H9 (cell line): Measurements from ENCODE around the gene SBNO1. TPM values are rescaled to one million over a fixed set of nuclear protein-coding genes. Genes with fewer than 3 reads are reported as not detected.

Experiments used
- DNase-seq: peaks from one replicate; pipeline ENCODE4 v3.0.0-alpha.2; 2017
- H2AFZ ChIP-seq: one replicate; pipeline ENCODE4 v1.6.1; 2013; ENCODE audit warnings: mild to moderate bottlenecking, low read length, control low read depth, moderate library complexity
- H2AK5ac ChIP-seq: 2 replicates; pipeline ENCODE4 v1.6.1; 2013; ENCODE audit warnings: low read length, control low read depth, mixed read lengths; ENCODE audit not compliant: insufficient read length
- H2BK120ac ChIP-seq: one replicate; pipeline ENCODE4 v1.6.1; 2013; ENCODE audit warnings: low read depth, mild to moderate bottlenecking, low read length, control low read depth, inconsistent platforms; ENCODE audit not compliant: poor library complexity, severe bottlenecking
- H2BK12ac ChIP-seq: 2 replicates; pipeline ENCODE4 v1.6.1; 2013; ENCODE audit warnings: low read length, control low read depth, mixed read lengths, low read depth; ENCODE audit not compliant: insufficient read length
- H2BK15ac ChIP-seq: 2 replicates; pipeline ENCODE4 v1.6.1; 2013; ENCODE audit warnings: low read depth, low read length, control low read depth
- H2BK20ac ChIP-seq: one replicate; pipeline ENCODE4 v1.6.1; 2013; ENCODE audit warnings: low read depth, mild to moderate bottlenecking, low read length, control low read depth, inconsistent platforms; ENCODE audit not compliant: poor library complexity, severe bottlenecking
- H2BK5ac ChIP-seq: 2 replicates; pipeline ENCODE4 v1.6.1; 2013; ENCODE audit warnings: low read length, control low read depth, mixed read lengths; ENCODE audit not compliant: insufficient read length
- H3K14ac ChIP-seq: 2 replicates; pipeline ENCODE4 v1.6.1; 2013; ENCODE audit warnings: low read length, control low read depth; ENCODE audit not compliant: insufficient read depth
- H3K18ac ChIP-seq: 2 replicates; pipeline ENCODE4 v1.6.1; 2013; ENCODE audit warnings: low read depth, mild to moderate bottlenecking, mixed read lengths, low read length, control low read depth; ENCODE audit not compliant: insufficient read length
- H3K23ac ChIP-seq: 2 replicates; pipeline ENCODE4 v1.6.1; 2013; ENCODE audit warnings: low read length, control low read depth, mixed read lengths, low read depth; ENCODE audit not compliant: insufficient read length
- H3K23me2 ChIP-seq: 2 replicates; pipeline ENCODE4 v1.6.1; 2013; ENCODE audit warnings: low read depth, mild to moderate bottlenecking, mixed read lengths, low read length, control low read depth; ENCODE audit not compliant: insufficient read length, poor library complexity, severe bottlenecking
- H3K27ac ChIP-seq: 2 replicates; pipeline ENCODE4 v1.5.1; 2013; ENCODE audit warnings: low read length, control low read depth, mixed read lengths, low read depth; ENCODE audit not compliant: insufficient read length
- H3K27me3 ChIP-seq: 2 replicates; pipeline ENCODE4 v1.6.1; 2013; ENCODE audit warnings: low read length, control low read depth, inconsistent platforms; ENCODE audit not compliant: insufficient read depth
- H3K4ac ChIP-seq: 2 replicates; pipeline ENCODE4 v1.6.1; 2013; ENCODE audit warnings: low read depth, mild to moderate bottlenecking, control low read depth, inconsistent platforms, low read length, moderate library complexity
- H3K4me1 ChIP-seq: 2 replicates; pipeline ENCODE4 v1.6.1; 2013; ENCODE audit warnings: low read length, control low read depth, inconsistent platforms; ENCODE audit not compliant: insufficient read depth
- H3K4me2 ChIP-seq: 2 replicates; pipeline ENCODE4 v1.6.1; 2013; ENCODE audit warnings: low read length, control low read depth, mixed read lengths; ENCODE audit not compliant: insufficient read length, insufficient read depth
- H3K56ac ChIP-seq: 2 replicates; pipeline ENCODE4 v1.6.1; 2013; ENCODE audit warnings: low read depth, mild to moderate bottlenecking, mixed read lengths, low read length, control low read depth; ENCODE audit not compliant: insufficient read length
- H3K79me1 ChIP-seq: 2 replicates; pipeline ENCODE4 v1.6.1; 2013; ENCODE audit warnings: low read depth, mild to moderate bottlenecking, moderate library complexity, low read length, control low read depth, inconsistent platforms; ENCODE audit not compliant: insufficient read depth, poor library complexity, severe bottlenecking
- H3K79me2 ChIP-seq: 2 replicates; pipeline ENCODE4 v1.6.1; 2013; ENCODE audit warnings: low read length, control low read depth, inconsistent platforms; ENCODE audit not compliant: insufficient read depth
- H3K9ac ChIP-seq: 2 replicates; pipeline ENCODE4 v1.6.1; 2013; ENCODE audit warnings: low read length, control low read depth, mixed read lengths; ENCODE audit not compliant: insufficient read length; ENCODE audit errors: extremely low read depth
- H3K9me3 ChIP-seq: one replicate; pipeline ENCODE4 v1.6.1; 2013; ENCODE audit warnings: low read depth, low read length, inconsistent platforms; ENCODE audit not compliant: control insufficient read depth
- H3T11ph ChIP-seq: one replicate; pipeline ENCODE4 v1.6.1; 2013; ENCODE audit warnings: mild to moderate bottlenecking, low read length, control low read depth, inconsistent platforms
- H4K20me1 ChIP-seq: one replicate; pipeline ENCODE4 v1.6.1; 2013; ENCODE audit not compliant: control insufficient read depth, insufficient read length, insufficient read depth
- H4K5ac ChIP-seq: 2 replicates; pipeline ENCODE4 v1.6.1; 2013; ENCODE audit warnings: low read depth, mild to moderate bottlenecking, mixed read lengths, low read length, control low read depth; ENCODE audit not compliant: insufficient read length
- H4K8ac ChIP-seq: replicated peaks from 2 replicates; pipeline ENCODE4 v1.6.1; 2013; ENCODE audit warnings: low read length, control low read depth, mixed read lengths, low read depth; ENCODE audit not compliant: insufficient read length
- H4K91ac ChIP-seq: 2 replicates; pipeline ENCODE4 v1.6.1; 2013; ENCODE audit warnings: low read depth, mild to moderate bottlenecking, moderate library complexity, mixed read lengths, low read length, control low read depth; ENCODE audit not compliant: insufficient read length
- H3K27ac Mint-ChIP-seq, 3 experiments: 2 replicates in 2 of 3; 3 replicates in 1 of 3; pipeline ENCODE4 v1.8.0; 2020 to 2021; ENCODE audit warnings: mixed read lengths in 3 of 3, mild to moderate bottlenecking in 1 of 3, moderate library complexity in 1 of 3
- H3K27me3 Mint-ChIP-seq: 2 replicates; pipeline ENCODE4 v1.8.0; 2021; ENCODE audit warnings: low read depth, mild to moderate bottlenecking, moderate library complexity, mixed read lengths
- H3K36me3 Mint-ChIP-seq, 3 experiments: 2 replicates in 2 of 3; 3 replicates in 1 of 3; pipeline ENCODE4 v1.8.0; 2020 to 2021; ENCODE audit warnings: low read depth in 3 of 3, mixed read lengths in 3 of 3; ENCODE audit not compliant: insufficient read depth in 1 of 3
- H3K4me1 Mint-ChIP-seq, 2 experiments: 2 replicates each; pipeline ENCODE4 v1.8.0; 2020; ENCODE audit warnings: mixed read lengths in 2 of 2
- H3K4me3 Mint-ChIP-seq, 2 experiments: 2 replicates in 1 of 2; 3 replicates in 1 of 2; pipeline ENCODE4 v1.8.0; 2020 to 2021; ENCODE audit warnings: mild to moderate bottlenecking in 2 of 2, mixed read lengths in 2 of 2, moderate library complexity in 1 of 2
- H3K9me3 Mint-ChIP-seq, 2 experiments: 2 replicates in 1 of 2; 3 replicates in 1 of 2; pipeline ENCODE4 v1.8.0; 2020; ENCODE audit warnings: mild to moderate bottlenecking in 2 of 2, mixed read lengths in 2 of 2, moderate library complexity in 1 of 2
- CTCF ChIP-seq: fragments of 200-600 bp; sonication (generic); conservative IDR thresholded peaks from 3 replicates; pipeline ENCODE4 v1.8.0; 2021; ENCODE audit warnings: antibody characterized with exemption, mild to moderate bottlenecking
- WGBS: extraction: QIAGEN DNeasy Blood & Tissue Kit; methylation state at CpG from one replicate; pipeline ENCODE4 v1.1.7; 2013; ENCODE audit warnings: missing lambda C conversion rate, low lambda C conversion rate, mixed read lengths; ENCODE audit not compliant: insufficient read length; ENCODE audit errors: extremely low coverage; 5-methylcytosine and 5-hydroxymethylcytosine counted together
- total RNA-seq: library from RNA; stranded (reverse); gene quantifications from 2 replicates; pipeline ENCODE4 v1.2.1, GENCODE V29; 2021

SBNO1 gene
- total RNA-seq, 1 experiment from 2014 or later: 47.5 TPM

- Histone ChIP-seq H3K27ac (no peak overlapping the region), H2AK5ac (no peak overlapping the region), H3K4me2 (peak overlapping the region; percentile 61), H3K9me3 (no peaks in the 10 kb centered on the region), H2BK12ac (no peak overlapping the region), H3K4ac (no peak overlapping the region), H3T11ph (no peak overlapping the region), H3K79me1 (no peaks in the 10 kb centered on the region), H4K5ac (no peak overlapping the region), H3K4me1 (peaks cover 3% of the 10 kb centered on the region; the same call in 1 of the 2 replicates), H2BK15ac (no peak overlapping the region), H3K18ac (no peak overlapping the region), H2BK20ac (no peak overlapping the region), H3K9ac (no peak overlapping the region), H3K23me2 (peaks cover 14% of the 10 kb centered on the region), H3K23ac (no peak overlapping the region), H3K27me3 (no peaks in the 10 kb centered on the region), H3K79me2 (peaks cover 22% of the 10 kb centered on the region; the same call in 1 of the 2 replicates), H2AFZ (no peak overlapping the region), H3K14ac (no peak overlapping the region; the same call in none of the 2 replicates), H2BK120ac (no peak overlapping the region), H3K56ac (no peak overlapping the region), H4K20me1 (no peaks in the 10 kb centered on the region), H2BK5ac (no peak overlapping the region), H4K8ac (no peak overlapping the region), H4K91ac (no peak overlapping the region)
- Mint-ChIP-seq H3K27ac (no peak overlapping the region), H3K36me3 (peaks cover 4 to 29% (median 22%) of the 10 kb centered on the region in 3 experiments; a peak in 6 of 7 replicates), H3K4me3 (peak overlapping the region in 1 of 2 experiments; percentile 91; a peak in 3 of 5 replicates), H3K4me1 (peaks cover 31% of the 10 kb centered on the region in 2 experiments), H3K27me3 (no peaks in the 10 kb centered on the region), H3K9me3 (peaks cover 0 to 3% of the 10 kb centered on the region in 2 experiments; a peak in 2 of 5 replicates)
- WGBS: no CpG with 5 or more reads among the region's 108 CpGs
- no peak for DNase-seq
- peak; percentile 54; the same call in 2 of the 3 replicates for TF ChIP-seq CTCF
Measured at GRCh38 chr12:123271001-123271668, 93.5 kb downstream of the SBNO1 start.
